ENCODE measurements around the gene PLGRKT. TPM values are rescaled to one million over a fixed set of nuclear protein-coding genes. Genes with fewer than 3 reads are reported as not detected.
"Not testable (repeated sequence)": the region's sequence is repeated elsewhere in the genome, so short reads cannot be mapped to it uniquely, and the experiment has no call there.

Gene PLGRKT
- total RNA-seq, 2 experiments from 2014 or later, result 30.5 to 30.7 TPM

GRCh38 chr9:5402217-5402616, 35.5 kb downstream of the PLGRKT start:
- ChIA-PET POLR2A (no interaction called here), CTCF (no interaction called here)
- Mint-ChIP-seq H3K4me3 (no peak overlapping the region), H3K4me1 (ENCODE audit: low read depth) (peaks cover 13% of the 10 kb centered on the region), H3K36me3 (ENCODE audit: low read depth) (peaks cover 21% of the 10 kb centered on the region), H3K27ac (peak overlapping the region; percentile 37), H3K9me3 (ENCODE audit: insufficient read depth) (peaks cover 20% of the 10 kb centered on the region), H3K27me3 (ENCODE audit: low read depth) (no peaks in the 10 kb centered on the region)
- ATAC-seq (no peak), DNase-seq (no peak)

DNA sequence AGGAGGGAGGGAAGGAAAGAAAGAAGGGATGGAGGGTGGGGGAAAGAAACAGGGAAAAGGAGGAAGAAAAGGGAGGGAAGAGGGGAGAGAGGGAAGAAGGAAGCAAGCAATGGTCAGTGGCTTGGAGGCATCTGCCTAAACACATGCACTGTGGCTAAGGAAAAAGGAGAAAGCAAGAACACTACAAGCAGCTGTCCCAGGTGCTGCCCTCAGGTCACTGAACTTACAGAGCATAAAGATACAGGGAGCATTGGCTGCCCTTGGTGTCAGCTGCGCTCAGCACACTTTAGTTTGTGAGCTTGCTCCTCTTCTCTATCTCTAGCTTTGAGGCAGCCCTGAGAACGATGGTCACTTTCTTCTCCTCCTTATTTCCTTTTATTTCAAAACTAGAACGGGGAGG, 40.2 kb downstream of the PLGRKT start:
- H3K4me1 Mint-ChIP-seq (ENCODE audit: low read depth); H3K36me3 Mint-ChIP-seq (ENCODE audit: low read depth); H3K27me3 Mint-ChIP-seq (ENCODE audit: low read depth); H3K27ac Mint-ChIP-seq; POLR2A ChIA-PET; DNase-seq; ATAC-seq; CTCF ChIA-PET; H3K4me3 Mint-ChIP-seq; H3K9me3 Mint-ChIP-seq (ENCODE audit: insufficient read depth): not testable (repeated sequence)

- H3K36me3 Mint-ChIP-seq (ENCODE audit: low read depth), result no peaks in the 10 kb centered on the region
- no peak overlapping the region for H3K27ac Mint-ChIP-seq
- POLR2A ChIA-PET, result no interaction called here
- H3K9me3 Mint-ChIP-seq (ENCODE audit: insufficient read depth), result no peaks in the 10 kb centered on the region
- ATAC-seq (no peak), DNase-seq (no peak)
- no peaks in the 10 kb centered on the region for H3K27me3 Mint-ChIP-seq (ENCODE audit: low read depth)
- CTCF ChIA-PET, result interaction anchor here (1.0 kb wide), 1 partner anchor 29 kb away, joined by 3 read pairs; no protein-coding TSS in a partner anchor
- no peaks in the 10 kb centered on the region for H3K4me1 Mint-ChIP-seq (ENCODE audit: low read depth)
- no peak overlapping the region for H3K4me3 Mint-ChIP-seq
Observed at GRCh38 chr9:5395428-5395827, 42.3 kb downstream of the PLGRKT start.

- DNase-seq; H3K27ac Mint-ChIP-seq; ATAC-seq; H3K9me3 Mint-ChIP-seq (ENCODE audit: insufficient read depth); POLR2A ChIA-PET; H3K4me3 Mint-ChIP-seq; H3K27me3 Mint-ChIP-seq (ENCODE audit: low read depth); H3K36me3 Mint-ChIP-seq (ENCODE audit: low read depth): not testable (repeated sequence)
- CTCF ChIA-PET, result interaction anchor here (0.9 to 1.2 kb wide), 4 partner anchors 73 to 208 kb away, joined by 3 to 4 read pairs (median 3); no protein-coding TSS in a partner anchor
- H3K4me1 Mint-ChIP-seq (ENCODE audit: low read depth), result peaks cover 10% of the 10 kb centered on the region
Observed at GRCh38 chr9:5393976-5394375, 43.7 kb downstream of the PLGRKT start.

GRCh38 chr9:5393497-5393896, 44.2 kb downstream of the PLGRKT start:
- no peaks in the 10 kb centered on the region for H3K9me3 Mint-ChIP-seq (ENCODE audit: insufficient read depth)
- ATAC-seq (no peak), DNase-seq (no peak)
- CTCF ChIA-PET, result interaction anchor here (0.9 to 1.2 kb wide), 4 partner anchors 72 to 207 kb away, joined by 3 to 4 read pairs (median 3); no protein-coding TSS in a partner anchor
- H3K27ac Mint-ChIP-seq, result no peak overlapping the region
- POLR2A ChIA-PET, result no interaction called here
- no peak overlapping the region for H3K4me3 Mint-ChIP-seq
- H3K36me3 Mint-ChIP-seq (ENCODE audit: low read depth), result no peaks in the 10 kb centered on the region
- H3K27me3 Mint-ChIP-seq (ENCODE audit: low read depth), result no peaks in the 10 kb centered on the region
- H3K4me1 Mint-ChIP-seq (ENCODE audit: low read depth), result peaks cover 15% of the 10 kb centered on the region

- H3K4me1 Mint-ChIP-seq (ENCODE audit: low read depth), result peaks cover 15% of the 10 kb centered on the region
- ATAC-seq, result no peak
- ChIA-PET POLR2A (no interaction called here), CTCF (interaction anchor here (1.4 to 1.7 kb wide), 2 partner anchors 24 to 206 kb away, joined by 3 to 4 read pairs; no protein-coding TSS in a partner anchor)
- no peaks in the 10 kb centered on the region for H3K27me3 Mint-ChIP-seq (ENCODE audit: low read depth)
- H3K9me3 Mint-ChIP-seq (ENCODE audit: insufficient read depth), result no peaks in the 10 kb centered on the region
- DNase-seq, result no peak
- H3K27ac Mint-ChIP-seq, result no peak overlapping the region
- H3K36me3 Mint-ChIP-seq (ENCODE audit: low read depth), result no peaks in the 10 kb centered on the region
- H3K4me3 Mint-ChIP-seq, result no peak overlapping the region
Observed at GRCh38 chr9:5392285-5392684, 45.4 kb downstream of the PLGRKT start.

DNA sequence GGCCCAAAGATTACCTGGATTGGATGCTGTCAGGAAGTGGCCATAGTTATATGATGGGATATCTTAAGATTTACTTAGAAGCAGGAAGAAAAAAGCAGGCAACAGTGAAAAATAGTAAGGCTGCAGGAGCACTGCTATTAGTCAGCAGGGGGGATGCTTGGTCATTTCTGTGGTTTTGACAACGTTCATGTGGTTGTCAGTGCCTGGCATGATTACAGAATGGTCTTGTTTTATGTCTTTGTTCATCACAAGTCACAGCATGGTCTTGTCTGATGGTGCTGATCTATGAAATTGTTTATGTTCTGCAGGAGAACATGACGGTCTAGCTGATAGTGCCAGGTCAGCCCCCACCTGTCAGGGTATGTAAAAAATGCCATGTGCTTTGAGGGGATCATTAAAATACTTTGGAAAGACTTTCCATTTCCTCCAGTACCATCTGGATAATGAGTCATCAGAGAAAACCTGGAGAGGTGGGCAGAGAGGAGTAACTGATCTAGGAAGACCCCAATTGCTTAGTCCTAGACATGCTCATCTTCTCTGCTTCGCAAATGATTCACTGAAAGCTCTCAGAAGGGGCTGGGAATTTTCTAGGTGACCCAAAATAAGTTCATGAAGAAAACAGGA, 48.5 kb downstream of the PLGRKT start:
- H3K27ac Mint-ChIP-seq, result no peak overlapping the region
- no peaks in the 10 kb centered on the region for H3K9me3 Mint-ChIP-seq (ENCODE audit: insufficient read depth)
- H3K4me1 Mint-ChIP-seq (ENCODE audit: low read depth), result peaks cover 22% of the 10 kb centered on the region
- ChIA-PET POLR2A (no interaction called here), CTCF (no interaction called here)
- H3K36me3 Mint-ChIP-seq (ENCODE audit: low read depth), result peaks cover 3% of the 10 kb centered on the region
- H3K4me3 Mint-ChIP-seq, result no peak overlapping the region
- ATAC-seq, result peak; percentile 60
- no peaks in the 10 kb centered on the region for H3K27me3 Mint-ChIP-seq (ENCODE audit: low read depth)
- DNase-seq, result peak; percentile 58

GRCh38 chr9:5388026-5388819, 49.5 kb downstream of the PLGRKT start:
- DNase-seq (no peak), ATAC-seq (no peak)
- Mint-ChIP-seq H3K36me3 (ENCODE audit: low read depth) (peaks cover 3% of the 10 kb centered on the region), H3K4me1 (ENCODE audit: low read depth) (peaks cover 22% of the 10 kb centered on the region), H3K27me3 (ENCODE audit: low read depth) (no peaks in the 10 kb centered on the region), H3K4me3 (no peak overlapping the region), H3K27ac (no peak overlapping the region), H3K9me3 (ENCODE audit: insufficient read depth) (no peaks in the 10 kb centered on the region)
- POLR2A ChIA-PET, result no interaction called here
- CTCF ChIA-PET, result no interaction called here

DNA sequence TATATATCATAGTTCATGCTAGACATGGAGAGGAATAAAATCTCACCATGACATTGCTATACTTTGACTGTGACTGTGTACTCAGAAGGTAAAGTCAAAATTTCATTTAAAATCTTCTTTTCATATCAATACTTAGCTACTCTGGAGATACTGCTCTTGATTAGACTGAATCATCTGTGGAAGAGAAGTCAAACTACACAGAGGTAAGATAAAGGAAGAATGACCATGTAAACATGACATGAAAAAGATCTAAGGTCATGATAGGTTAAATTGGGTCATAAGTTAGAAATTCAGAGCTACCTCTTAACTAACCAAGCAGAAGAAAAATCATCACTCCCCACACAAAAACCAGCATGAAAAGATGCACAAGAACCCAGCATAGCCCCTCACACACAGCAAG, 53.3 kb downstream of the PLGRKT start:
- H3K27me3 Mint-ChIP-seq (ENCODE audit: low read depth), result no peaks in the 10 kb centered on the region
- ATAC-seq, result no peak
- ChIA-PET POLR2A (no interaction called here), CTCF (interaction anchor here (1.1 kb wide), 1 partner anchor 40 kb away, joined by 3 read pairs; no protein-coding TSS in a partner anchor)
- H3K36me3 Mint-ChIP-seq (ENCODE audit: low read depth), result peaks cover 12% of the 10 kb centered on the region
- no peaks in the 10 kb centered on the region for H3K9me3 Mint-ChIP-seq (ENCODE audit: insufficient read depth)
- no peak for DNase-seq
- no peak overlapping the region for H3K27ac Mint-ChIP-seq
- H3K4me1 Mint-ChIP-seq (ENCODE audit: low read depth), result peaks cover 17% of the 10 kb centered on the region
- no peak overlapping the region for H3K4me3 Mint-ChIP-seq

DNA sequence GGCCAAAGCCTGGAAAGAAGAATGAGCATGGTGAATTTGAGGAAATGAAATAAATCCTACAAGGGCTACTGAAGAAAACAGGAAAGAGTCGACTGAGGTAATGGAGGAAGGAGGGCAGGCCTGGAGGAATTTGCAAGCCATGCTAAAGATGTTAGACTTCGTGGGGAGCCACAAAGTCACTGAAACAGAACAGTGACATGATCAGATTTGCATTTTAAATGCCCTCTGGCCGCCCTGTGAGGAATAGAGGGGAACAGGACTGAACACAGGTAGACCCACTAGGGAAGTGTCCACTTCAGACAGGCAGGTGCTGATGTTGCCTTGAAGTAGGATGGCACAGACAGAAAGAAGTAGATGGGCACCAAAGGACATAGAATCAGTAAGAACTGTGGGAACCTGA, 55.2 kb downstream of the PLGRKT start:
- H3K4me1 Mint-ChIP-seq (ENCODE audit: low read depth), result peaks cover 8% of the 10 kb centered on the region
- DNase-seq (no peak), ATAC-seq (no peak)
- ChIA-PET POLR2A (no interaction called here), CTCF (no interaction called here)
- H3K9me3 Mint-ChIP-seq (ENCODE audit: insufficient read depth), result no peaks in the 10 kb centered on the region
- no peaks in the 10 kb centered on the region for H3K27me3 Mint-ChIP-seq (ENCODE audit: low read depth)
- H3K4me3 Mint-ChIP-seq, result no peak overlapping the region
- peaks cover 12% of the 10 kb centered on the region for H3K36me3 Mint-ChIP-seq (ENCODE audit: low read depth)
- peak overlapping the region; percentile 2 for H3K27ac Mint-ChIP-seq

- Mint-ChIP-seq H3K4me1 (ENCODE audit: low read depth) (peaks cover 21% of the 10 kb centered on the region), H3K27me3 (ENCODE audit: low read depth) (no peaks in the 10 kb centered on the region), H3K4me3 (no peak overlapping the region), H3K9me3 (ENCODE audit: insufficient read depth) (no peaks in the 10 kb centered on the region), H3K27ac (peak overlapping the region; percentile 33), H3K36me3 (ENCODE audit: low read depth) (peaks cover 12% of the 10 kb centered on the region)
- ChIA-PET CTCF (no interaction called here), POLR2A (no interaction called here)
- ATAC-seq, result no peak
- DNase-seq, result no peak
Observed at GRCh38 chr9:5375790-5376477, 61.8 kb downstream of the PLGRKT start.

- POLR2A ChIA-PET, result no interaction called here
Observed at GRCh38 chr9:5375091-5375490, 62.6 kb downstream of the PLGRKT start.

More at GRCh38 chr9:5375091-5375490, 62.6 kb downstream of the PLGRKT start:
- Mint-ChIP-seq H3K27me3 (ENCODE audit: low read depth) (no peaks in the 10 kb centered on the region), H3K4me1 (ENCODE audit: low read depth) (peaks cover 21% of the 10 kb centered on the region), H3K36me3 (ENCODE audit: low read depth) (peaks cover 8% of the 10 kb centered on the region), H3K27ac (no peak overlapping the region), H3K9me3 (ENCODE audit: insufficient read depth) (no peaks in the 10 kb centered on the region), H3K4me3 (no peak overlapping the region)
- no peak for DNase-seq
- CTCF ChIA-PET, result interaction anchor here (1.2 kb wide), 1 partner anchor 10 kb away, joined by 4 read pairs; no protein-coding TSS in a partner anchor
- no peak for ATAC-seq
